ENCODE data around the gene OR8B4. TPM values are rescaled to one million over a fixed set of nuclear protein-coding genes. Genes with fewer than 3 reads are reported as not detected.

OR8B4 gene, protein sequence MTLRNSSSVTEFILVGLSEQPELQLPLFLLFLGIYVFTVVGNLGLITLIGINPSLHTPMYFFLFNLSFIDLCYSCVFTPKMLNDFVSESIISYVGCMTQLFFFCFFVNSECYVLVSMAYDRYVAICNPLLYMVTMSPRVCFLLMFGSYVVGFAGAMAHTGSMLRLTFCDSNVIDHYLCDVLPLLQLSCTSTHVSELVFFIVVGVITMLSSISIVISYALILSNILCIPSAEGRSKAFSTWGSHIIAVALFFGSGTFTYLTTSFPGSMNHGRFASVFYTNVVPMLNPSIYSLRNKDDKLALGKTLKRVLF
- not detected for total RNA-seq
- not detected for polyA plus RNA-seq (ENCODE audit: insufficient read length in 6 of 6)
- long read RNA-seq, donor 1 = 0 reads
- long read RNA-seq, donor 2 = 0 reads
- long read RNA-seq, donor 3 = 0 reads
- long read RNA-seq, donor 4 = 0 reads
- long read RNA-seq, donor 5 = 0 reads
- long read RNA-seq, donor 6 = 0 reads
- long read RNA-seq, donor 7 = 0 reads
- long read RNA-seq, donor 8 = 0 reads
- long read RNA-seq, donor 9 = 0 reads
- long read RNA-seq, donor 10 = 0 reads
- long read RNA-seq, donor 11 = 0 reads
- long read RNA-seq, donor 12 = 0 reads

DNA sequence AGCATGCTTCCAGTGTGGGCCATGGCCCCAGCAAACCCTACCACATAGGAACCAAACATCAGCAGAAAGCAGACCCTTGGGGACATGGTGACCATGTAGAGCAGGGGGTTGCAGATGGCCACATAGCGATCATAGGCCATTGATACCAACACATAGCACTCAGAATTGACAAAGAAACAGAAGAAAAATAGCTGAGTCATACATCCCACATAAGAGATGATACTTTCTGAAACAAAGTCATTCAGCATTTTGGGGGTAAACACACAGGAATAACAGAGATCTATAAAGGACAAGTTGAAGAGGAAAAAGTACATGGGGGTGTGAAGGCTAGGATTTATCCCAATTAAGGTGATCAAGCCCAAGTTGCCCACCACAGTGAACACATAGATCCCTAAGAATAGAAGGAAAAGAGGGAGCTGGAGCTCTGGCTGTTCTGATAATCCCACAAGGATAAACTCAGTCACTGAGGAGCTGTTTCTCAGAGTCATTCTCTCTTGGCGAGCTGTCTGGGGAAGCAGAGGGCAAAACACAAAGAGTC is at the start of gene OR8B4:
Gene OR8B4, minus strand, starts transcription at position 488 of the 538 bp plus-strand sequence. Its CDS starts 0 bp downstream, at position 488.
- Histone ChIP-seq H3K36me3 (no peaks in the 10 kb centered on the region), H3K27ac (no peak within 1 kb of the TSS), H3K9me3 (peaks cover 0 to 7% of the 10 kb centered on the region in 2 donors), H3K27me3 (no peaks in the 10 kb centered on the region), H3K4me3 (no peak within 1 kb of the TSS), H3K4me1 (no peaks in the 10 kb centered on the region)
- intact Hi-C loops (cut with DNase I) = no loop called here
- ATAC-seq (no peak), DNase-seq (no peak)
- TF ChIP-seq, protein P1, sequence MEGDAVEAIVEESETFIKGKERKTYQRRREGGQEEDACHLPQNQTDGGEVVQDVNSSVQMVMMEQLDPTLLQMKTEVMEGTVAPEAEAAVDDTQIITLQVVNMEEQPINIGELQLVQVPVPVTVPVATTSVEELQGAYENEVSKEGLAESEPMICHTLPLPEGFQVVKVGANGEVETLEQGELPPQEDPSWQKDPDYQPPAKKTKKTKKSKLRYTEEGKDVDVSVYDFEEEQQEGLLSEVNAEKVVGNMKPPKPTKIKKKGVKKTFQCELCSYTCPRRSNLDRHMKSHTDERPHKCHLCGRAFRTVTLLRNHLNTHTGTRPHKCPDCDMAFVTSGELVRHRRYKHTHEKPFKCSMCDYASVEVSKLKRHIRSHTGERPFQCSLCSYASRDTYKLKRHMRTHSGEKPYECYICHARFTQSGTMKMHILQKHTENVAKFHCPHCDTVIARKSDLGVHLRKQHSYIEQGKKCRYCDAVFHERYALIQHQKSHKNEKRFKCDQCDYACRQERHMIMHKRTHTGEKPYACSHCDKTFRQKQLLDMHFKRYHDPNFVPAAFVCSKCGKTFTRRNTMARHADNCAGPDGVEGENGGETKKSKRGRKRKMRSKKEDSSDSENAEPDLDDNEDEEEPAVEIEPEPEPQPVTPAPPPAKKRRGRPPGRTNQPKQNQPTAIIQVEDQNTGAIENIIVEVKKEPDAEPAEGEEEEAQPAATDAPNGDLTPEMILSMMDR (IDR thresholded peaks at IDR 0.05) = no peak

DNA sequence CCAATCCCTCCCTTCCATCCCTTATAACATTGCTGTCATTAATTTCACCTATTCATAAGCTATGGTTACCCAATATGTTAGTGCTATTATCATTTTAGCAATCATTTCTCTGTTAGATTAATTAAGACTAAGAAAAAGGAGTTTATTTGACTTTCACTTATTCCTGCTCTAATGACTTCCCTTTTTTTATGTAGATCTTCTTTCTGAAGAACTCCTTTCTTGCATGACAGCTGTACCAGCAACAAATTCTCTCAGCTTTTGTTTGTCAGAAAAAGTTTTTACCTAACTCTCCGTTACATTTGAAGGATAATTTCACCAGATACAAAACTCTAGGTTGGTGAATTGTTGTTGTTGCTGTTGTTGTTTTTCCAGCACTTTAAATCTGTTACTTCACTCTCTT is 49.4 kb upstream of the OR8B4 start:
- intact Hi-C loops (cut with DNase I) = no loop called here
- no peak overlapping the region for H3K27ac ChIP-seq
- H3K36me3 ChIP-seq = no peaks in the 10 kb centered on the region
- TF ChIP-seq, protein P1 (IDR thresholded peaks at IDR 0.05) = no peak
- no peak for ATAC-seq
- no peak for DNase-seq
- no peaks in the 10 kb centered on the region for H3K27me3 ChIP-seq
- H3K4me3 ChIP-seq = no peak overlapping the region
- no peaks in the 10 kb centered on the region for H3K9me3 ChIP-seq
- no peaks in the 10 kb centered on the region for H3K4me1 ChIP-seq

DNA sequence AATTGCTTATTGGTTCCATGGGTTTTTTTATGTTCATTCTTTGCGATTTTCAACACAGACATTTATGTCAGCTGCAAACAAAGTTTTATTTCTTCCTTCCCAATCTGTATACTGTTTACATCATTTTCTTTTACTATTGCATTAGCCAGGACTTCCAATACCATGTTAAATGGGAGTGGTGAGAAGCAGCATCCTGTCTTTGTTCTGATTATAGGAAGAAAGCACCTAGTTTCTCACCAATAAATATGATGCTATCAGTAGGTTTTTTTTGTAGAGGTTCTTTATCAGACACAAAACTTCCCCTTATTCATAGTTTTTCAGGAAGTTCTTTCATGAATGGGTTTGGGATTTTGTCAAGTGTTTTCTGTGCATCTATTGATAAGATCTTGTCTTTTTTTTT is 48.8 kb upstream of the OR8B4 start:
- DNase-seq = no peak

DNA sequence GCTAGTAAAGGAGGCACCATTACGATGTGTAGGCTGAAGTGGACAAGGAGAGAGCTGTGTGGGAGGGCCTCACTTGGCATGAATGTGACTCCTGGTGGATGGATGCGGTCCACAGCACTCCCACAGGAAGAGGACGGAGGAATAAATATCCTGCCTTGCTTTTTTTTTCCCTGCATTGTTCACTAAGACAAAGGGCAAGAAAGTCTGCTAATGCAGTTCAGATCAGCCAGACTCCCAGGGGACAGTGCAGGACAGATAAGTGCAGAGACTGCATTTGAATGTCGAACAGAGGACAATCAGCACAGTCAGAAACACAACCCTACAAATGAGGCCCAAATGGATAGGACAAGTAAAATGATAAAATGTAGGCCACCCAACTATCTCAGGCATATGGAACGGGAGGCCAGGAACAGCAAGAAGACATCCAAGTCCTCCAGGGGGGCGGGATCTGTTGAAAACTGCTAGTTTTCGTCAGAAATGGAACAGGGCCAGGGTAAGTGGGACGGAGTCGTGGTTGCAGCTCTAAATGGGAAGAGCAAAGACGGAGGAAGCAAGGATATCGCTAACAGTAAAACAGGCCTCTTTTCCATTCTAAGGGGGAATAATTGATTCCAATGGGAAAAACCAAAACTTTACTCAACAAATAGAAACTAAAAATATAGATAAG is 46.0 kb upstream of the OR8B4 start:
- no peaks in the 10 kb centered on the region for H3K36me3 ChIP-seq
- DNase-seq = no peak
- H3K27ac ChIP-seq = no peak overlapping the region
- H3K4me1 ChIP-seq = no peaks in the 10 kb centered on the region
- intact Hi-C loops (cut with DNase I) = no loop called here
- H3K4me3 ChIP-seq = no peak overlapping the region
- ATAC-seq = no peak
- TF ChIP-seq, protein P1 (IDR thresholded peaks at IDR 0.05) = no peak
- no peaks in the 10 kb centered on the region for H3K9me3 ChIP-seq
- H3K27me3 ChIP-seq = no peaks in the 10 kb centered on the region

More for the DNA sequence above, 48.8 kb upstream of the OR8B4 start:
- Histone ChIP-seq H3K27ac (no peak overlapping the region), H3K36me3 (no peaks in the 10 kb centered on the region), H3K9me3 (no peaks in the 10 kb centered on the region), H3K27me3 (no peaks in the 10 kb centered on the region), H3K4me3 (no peak overlapping the region), H3K4me1 (no peaks in the 10 kb centered on the region)
- intact Hi-C loops (cut with DNase I) = no loop called here
- no peak for ATAC-seq
- TF ChIP-seq, protein P1 (IDR thresholded peaks at IDR 0.05) = no peak

Measured in left lung (tissue), 14 donors.